HG03520 (cell line): Measurements from ENCODE around the gene MED10.
A peak's percentile ranks its signal among the peaks of the same experiment; 100 is the strongest.

Source experiments
- ATAC-seq: cut with Tn5 transposase; IDR thresholded peaks from one replicate; pipeline ENCODE4 v1.9.1; 2021; ENCODE audit warnings: mild to moderate bottlenecking, moderate library complexity; ENCODE audit not compliant: unreplicated experiment

Gene MED10, protein sequence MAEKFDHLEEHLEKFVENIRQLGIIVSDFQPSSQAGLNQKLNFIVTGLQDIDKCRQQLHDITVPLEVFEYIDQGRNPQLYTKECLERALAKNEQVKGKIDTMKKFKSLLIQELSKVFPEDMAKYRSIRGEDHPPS

DNA sequence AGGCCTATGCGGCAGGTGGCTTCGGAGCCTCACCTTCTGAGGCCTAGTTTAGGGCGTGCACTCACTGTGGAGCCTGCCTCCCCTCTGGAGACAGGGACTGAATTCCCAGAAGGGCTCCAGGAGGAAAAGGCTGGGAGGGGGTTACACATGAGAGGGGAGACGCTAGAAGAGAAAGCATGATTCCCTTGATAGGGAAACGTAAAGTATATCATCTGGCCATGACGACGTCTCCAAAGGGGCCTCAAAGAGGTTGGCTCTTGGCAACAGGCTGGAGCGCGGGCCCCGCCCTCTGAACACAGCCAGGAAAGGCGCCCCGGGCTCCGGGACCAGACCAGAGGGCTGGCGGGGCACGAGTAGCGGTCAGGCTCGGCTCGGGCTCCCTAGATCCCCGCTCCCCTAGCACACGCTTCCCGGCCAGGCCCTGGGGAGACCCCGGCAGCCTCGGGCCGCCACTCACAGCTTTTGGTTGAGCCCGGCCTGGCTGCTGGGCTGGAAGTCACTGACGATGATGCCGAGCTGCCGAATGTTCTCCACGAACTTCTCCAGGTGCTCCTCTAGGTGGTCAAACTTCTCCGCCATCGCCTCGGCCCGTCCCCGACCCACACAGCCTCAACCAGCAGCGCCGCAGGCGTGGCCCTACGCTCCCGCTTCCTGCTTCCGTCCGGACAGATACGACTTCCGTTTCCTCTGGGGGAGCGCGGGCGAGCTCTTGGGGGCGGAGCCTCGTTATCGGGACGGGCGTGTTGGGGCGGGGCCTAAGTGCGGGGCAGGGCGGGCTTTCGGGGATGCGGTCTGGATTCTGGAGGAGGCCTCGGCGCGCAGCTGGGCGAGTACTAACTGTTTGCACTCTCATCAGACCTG is at the start of gene MED10:
MED10 (minus strand) TSS at position 643 of the 861 bp plus-strand sequence; CDS start at position 579, 64 bp downstream.
- ATAC-seq = peak; percentile 96

DNA sequence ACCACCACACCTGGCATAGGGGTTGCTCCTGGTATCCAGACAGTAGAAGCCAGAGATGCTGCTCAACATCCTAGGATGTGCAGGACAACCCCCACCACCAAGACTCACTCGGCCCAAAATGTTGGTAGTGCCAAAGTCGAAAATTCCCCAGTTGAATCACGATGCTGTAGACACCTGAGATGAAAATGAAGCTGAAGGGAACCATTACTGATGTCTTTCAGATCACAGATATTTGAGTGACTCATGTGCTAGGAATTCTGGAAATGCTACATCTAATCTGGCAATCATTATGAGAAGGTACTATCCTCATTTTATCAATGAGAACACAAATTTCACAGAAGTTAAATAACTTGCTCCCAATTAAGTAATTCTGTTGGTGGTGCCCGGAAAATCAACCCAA is 49.3 kb upstream of the MED10 start:
- no peak for ATAC-seq

DNA sequence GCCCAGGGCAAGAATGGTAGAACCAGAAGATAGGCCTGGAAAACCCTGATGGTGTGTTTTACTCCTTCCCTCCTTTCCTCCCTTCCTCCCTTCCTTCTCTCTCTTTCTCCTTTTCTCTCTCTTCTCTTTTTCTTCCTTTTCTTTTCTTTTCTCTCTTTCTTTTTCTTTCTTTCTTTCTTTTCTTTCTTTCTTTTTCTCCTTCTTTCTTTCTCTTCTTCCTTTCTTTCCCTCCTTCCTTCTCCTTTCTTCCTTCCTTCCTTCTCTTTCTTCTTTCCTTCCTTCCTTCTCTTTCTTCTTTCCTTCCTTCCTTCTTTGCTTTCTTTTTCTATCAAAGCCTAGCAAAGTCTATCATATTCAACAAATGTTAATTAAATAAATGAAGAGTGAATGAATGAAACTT is 46.4 kb upstream of the MED10 start:
- no peak for ATAC-seq

DNA sequence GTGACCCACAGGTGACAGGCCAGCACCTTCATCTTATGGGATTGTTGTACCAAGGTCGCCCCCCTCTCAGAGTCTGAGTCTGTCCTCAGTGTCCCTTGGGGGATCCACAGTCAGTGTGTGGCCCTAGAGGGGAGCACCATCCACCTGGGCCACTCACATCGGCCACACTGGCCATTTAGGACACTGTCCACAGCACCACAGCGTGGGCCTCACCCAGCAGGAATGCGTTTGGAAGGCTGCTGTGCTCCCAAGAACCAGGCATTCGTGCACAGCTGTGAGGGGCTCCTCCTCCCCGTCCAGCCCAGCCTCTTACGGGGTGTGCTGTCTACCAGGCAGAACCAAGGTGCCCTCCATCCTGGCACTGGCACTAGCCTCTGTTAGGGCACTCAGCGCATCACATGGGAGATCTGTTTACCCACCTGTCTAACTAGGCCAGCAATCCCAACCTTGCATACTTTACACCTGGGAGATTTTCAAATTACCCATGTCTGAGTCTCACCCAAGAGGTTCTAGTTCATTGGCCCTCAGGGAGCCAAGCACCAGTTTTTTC is 45.8 kb upstream of the MED10 start:
- ATAC-seq = no peak

DNA sequence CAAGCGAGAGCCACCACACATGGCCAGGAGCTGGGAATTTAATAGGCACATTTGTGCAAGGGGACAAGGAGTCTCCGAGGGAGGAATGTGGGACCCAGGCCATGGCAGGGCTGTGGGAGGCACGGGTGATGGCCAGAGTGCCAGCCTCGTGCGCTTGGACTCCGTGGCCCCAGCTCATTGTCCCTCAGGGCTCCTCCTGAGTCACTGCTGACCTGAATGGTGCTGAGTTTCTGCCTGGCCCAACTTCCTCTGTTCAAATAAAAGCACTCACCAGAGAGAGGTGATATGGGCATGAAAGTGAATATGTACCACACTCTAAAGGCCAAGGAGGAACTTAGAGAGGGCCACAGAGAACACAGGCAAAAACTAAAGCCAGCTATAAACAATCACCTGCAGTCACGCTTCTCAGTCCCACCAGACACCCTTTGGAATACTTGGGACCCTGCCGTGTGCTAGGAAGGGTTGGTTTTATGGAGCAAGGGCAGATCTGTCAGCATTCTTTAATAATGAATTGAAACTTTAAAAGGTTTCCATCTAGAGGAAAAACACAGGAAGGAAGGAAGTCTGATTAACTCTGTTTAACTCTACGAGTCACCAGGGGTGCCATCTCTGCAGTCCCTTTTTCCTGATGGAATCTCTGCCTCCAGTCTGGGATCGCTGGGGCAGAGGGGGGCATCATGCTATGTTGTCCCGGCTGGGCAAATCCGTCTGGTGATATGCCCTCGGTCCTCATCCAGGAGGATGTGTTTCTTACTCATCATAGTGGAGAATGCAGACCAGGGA is 45.2 kb upstream of the MED10 start:
- no peak for ATAC-seq

DNA sequence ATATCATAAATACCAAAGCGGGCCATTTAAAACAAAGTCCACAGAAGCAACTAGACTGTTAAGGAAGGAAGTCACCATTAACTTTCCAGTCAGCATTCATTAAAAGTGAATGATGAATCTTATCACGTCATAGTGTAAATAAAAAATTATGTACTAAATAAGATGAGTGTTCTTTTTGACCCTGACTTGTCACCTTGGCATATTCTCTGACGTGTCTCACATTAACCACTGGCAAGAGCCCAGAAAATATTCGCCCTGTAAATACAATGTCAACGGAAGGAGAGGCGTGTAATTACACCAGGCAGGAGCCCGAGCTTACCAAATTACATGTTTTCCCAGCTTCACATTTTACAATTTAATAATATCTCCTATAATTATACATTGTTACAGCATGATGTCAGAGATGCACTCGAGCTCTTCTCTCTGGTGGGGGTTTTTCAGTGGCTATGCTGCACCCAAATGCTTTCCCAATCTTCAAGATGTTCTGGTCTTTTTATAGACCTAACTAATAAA is 41.0 kb upstream of the MED10 start:
- ATAC-seq = no peak

DNA sequence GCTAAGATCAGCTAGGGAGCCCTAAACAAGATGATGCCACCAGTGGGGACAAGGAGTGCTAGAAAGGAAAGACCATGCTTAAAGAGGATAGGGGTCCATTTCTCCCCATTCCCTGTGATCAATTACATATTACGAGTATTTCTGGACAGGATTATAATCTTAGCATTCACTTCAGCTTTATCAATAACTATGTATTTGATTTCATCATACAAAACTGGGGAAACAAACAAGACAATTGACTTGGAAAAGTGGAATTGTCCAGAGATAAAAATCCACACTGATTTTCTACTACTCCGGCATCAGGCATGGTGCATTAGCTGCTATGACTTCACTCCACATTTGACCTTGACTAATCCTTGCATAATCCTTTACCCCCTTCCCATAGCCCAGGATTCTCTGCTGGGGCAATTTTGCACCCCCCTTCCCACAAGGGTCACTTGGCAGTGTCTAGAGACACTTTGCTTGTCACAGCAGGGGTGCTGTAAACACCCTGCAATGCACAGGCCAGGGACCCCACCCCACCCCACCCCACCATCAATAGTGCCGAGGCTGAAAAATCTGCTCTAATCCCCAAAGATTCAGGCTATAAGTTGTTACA is 40.4 kb upstream of the MED10 start:
- ATAC-seq = no peak

DNA sequence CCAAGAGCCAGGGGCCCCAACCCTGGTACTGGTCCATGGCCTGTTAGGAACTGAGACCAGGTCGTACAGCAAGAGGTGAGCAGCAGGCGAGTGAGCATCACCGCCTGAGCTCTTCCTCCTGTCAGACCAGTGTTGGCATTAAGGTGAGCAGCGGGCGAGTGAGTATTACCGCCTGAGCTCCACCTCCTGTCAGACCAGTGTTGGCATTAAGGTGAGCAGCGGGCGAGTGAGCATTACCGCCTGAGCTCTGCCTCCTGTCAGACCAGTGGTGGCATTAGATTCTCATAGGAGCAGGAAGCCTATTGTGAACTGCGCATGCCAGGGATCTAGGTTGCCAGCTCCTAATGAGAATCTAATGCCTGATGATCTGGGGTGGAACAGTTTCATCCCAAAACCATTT is 39.3 kb upstream of the MED10 start:
- ATAC-seq = no peak

DNA sequence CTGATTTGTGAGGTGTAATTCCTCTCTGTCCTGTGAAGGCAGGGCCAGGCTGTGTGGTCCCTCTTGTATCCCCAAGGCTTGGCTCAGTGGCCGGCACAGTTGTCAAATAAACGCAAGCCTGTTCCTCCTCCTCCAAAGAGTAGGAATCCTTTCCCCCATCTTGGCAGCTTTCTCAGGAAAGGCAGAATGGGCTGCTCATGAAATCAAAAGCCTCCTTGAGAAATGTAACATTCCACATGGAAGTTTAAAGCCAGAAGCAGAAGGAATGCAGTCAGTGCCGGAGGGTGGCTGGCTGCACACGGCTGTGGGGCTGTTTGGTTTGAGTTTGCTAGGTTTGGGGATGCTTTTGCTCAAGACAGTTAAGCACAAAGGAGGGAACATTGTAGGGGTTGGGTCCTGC is 34.5 kb upstream of the MED10 start:
- ATAC-seq = no peak

DNA sequence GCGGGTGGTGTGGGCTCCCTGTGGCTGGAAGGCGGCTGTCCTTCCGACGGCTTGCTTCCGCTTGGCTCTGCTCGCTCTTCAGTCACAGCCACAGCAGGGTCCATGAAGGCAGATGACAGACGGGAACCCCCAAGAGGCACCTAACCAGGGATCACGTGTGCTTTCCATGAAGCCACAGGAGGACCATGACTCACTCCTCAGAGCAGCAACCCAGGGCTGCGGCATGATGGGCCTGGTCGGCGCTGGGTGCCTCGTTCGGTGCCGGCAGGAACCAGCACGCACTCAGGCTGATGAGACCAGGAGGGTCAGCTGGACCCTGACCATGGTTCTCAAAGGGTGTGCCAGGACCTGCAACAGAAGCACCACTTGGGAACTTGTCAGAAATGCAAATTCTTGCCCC is 32.8 kb upstream of the MED10 start:
- ATAC-seq = no peak

DNA sequence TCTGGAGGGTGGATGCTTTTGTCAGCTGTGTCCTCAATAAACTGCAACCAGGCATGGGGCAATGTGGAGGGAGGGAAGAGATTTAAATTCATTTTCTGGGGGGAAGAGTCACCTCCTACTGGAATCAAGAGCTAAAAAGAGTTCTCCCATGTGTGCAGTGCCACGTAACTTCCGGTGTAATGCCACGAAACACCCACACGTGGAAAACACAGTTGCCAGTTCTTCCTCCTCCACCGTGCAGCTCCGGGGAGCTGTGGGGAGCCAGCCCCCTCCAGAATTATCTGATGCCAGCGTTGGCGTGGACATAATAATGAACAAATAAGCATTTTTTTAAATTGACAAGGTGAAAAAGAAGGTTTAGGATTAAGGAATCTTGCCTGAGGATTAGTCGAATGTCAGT is 32.1 kb upstream of the MED10 start:
- ATAC-seq = no peak

DNA sequence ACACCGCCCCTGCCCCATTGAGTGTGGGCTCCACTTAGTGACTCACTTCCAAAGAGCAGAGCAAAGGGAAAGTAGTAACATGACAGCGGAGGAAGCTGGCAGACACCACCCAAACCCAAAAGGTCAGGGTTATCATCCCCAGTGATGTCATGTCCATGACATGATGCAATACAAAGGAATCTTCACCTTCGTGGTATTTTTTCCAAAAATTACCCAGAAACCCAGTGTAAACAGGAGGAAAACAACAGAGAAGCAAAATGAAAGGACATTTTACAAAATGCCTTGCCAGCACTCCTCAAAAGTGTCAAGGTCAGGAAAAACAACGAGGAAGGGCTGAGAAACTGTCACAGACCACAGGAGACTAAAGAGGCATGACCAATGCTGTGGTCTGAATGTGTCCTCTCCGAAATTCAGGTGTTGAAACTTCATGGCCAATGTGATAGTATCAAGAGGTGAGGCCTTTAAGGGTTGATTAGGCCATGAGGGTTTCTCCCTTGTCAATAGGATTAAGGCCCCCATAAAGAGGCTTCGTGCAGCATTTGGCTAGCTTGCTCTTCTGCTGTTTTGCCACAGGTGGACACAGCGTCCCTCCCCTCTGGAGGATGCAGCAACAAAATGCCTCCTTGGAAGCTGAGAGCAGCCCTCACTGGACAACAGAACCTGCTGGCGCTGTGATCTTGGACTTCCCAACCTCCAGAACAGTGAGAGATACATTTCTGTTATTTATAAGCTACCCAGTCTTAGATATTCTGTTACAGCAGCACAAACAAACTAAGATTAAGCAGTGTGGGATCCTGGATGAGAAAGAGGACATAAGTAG is 30.5 kb upstream of the MED10 start:
- no peak for ATAC-seq

DNA sequence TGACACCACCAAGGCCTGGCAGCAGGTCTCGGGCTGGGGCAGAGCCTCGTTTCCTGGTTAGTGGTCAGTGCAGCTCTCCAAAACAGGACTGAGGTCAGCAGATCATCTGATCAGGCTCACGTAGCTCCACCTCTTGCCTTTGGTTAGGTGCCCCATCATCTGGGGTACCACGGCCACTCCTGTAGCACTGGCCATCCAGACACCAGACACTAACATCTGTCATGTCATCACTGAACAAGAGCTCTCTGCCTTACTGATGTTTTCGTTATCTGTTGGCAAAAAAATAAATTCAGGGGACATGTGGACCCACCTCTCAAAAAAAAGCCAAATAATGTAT is 29.9 kb upstream of the MED10 start:
- ATAC-seq = no peak

DNA sequence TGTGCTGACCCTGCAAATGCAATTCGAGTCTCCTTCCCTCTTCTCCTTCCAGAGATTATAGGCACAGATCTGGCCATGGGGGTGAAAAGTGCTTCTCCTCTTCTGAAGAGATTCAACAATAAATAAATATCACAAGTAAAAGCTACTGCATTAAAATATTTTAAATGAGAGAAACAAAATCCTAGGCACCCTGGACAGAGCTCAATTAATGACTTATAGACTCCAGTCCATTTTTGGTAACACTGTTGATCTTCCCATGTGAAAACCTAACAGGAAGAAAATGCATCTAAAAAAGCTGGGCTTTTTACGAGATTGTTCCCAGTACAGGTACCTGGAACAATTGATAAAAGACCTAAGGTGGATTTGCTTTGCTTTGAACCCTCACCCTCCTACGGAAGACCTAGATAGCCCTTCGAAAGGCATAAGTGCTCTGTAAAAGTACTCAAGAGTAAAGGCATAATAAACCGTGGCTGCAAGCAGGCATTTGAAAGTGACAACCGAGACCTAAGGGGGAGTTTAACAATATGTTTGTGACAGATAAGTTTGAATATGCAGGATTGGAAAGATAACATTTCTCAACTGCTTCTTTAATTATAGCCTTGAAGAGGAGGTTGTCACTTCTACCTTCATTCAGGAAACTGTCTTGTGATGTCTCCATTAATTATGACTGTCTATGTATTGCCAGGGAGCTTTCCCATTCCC is 29.4 kb upstream of the MED10 start:
- no peak for ATAC-seq

DNA sequence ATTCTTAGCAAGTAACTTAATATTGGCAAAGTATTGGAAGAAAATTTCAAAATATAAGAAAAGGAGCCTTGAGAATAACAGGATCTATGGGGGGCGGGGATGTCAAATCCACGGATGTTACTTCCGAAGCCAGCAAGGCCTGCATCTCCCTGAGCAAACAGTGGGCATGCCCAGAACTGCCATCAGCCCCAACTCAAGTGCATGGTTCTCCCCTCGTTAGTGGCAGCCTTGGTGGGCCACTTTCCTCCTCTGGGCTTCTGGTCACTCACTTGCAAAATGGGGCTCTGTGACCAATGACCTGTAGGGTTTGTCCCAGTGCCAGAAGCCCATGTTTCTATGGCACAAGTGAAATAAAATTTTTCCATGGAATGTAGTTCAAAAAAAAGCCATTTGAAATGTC is 27.2 kb upstream of the MED10 start:
- no peak for ATAC-seq

DNA sequence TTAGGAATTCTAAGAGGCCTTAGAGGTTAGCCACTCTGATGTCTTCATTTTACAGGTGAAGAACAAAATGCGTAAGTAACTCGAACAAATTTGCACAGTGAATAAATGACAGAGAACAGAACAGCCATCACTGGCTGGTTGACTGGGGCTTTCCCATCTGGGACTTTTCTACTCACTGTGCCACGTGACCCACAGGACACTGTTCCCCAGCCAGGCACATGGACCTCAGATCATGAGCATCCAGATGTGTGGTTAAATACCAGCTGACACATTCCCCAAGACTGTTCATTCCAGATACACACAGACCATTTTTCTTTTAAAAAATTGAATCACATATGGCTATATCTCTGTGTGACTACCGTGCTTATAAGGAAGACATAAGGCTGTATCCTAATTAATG is 25.8 kb upstream of the MED10 start:
- no peak for ATAC-seq

DNA sequence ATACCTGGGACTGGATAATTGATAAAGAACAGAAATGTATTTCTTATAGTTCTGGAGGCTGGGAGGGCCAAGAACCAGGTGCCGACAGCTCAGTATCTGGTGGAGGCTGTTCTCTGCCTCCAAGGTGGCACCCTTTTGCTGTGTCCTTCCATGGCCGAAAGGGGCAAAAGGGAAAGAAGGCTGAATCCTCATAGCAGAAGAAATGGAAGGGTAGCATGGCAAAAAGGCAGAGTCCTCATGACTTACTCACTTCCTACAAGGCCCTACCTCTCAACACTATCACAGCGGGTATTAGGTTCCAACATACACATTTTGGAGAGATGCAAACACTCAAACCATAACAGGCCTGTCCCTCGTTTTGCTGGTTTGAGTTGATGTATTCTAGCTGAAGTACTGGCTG is 25.1 kb upstream of the MED10 start:
- ATAC-seq = no peak

DNA sequence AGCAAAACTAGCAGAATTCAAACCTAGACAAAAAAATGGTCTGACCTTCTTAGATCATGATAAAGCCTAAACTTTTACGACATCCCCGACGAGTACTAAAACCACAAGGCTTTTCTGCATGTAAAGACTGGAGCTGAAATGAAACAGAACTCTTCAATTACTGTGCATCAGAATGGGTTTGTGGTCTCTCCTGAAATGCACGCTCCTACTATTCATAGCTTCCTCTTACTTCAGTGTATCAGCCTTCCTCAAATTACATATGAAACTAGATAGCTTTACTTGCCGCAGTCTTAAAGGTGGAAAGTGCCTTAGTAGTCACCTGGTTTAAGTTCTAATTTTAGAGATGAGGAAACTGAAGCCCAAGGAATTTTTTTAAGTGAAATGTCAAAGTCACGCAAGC is 24.6 kb upstream of the MED10 start:
- ATAC-seq = no peak

DNA sequence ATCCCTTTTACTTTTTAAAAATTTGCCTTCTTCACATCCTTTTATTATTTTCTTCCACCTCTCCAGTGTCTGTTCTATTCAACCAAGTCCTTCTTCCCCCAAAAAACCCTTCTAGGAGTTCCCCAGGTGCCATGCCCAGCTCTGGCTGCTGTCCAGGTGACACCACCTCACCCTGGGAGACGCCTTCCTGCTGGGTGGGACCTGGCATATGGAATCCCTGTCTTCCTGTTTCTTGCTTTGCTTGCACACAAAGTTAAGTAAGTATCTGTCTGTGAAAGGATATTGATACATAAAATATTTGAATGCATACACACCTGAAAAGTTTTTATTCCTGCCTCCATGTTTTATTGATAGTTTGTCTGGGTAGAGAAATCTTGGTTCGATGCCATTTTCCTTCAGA is 23.1 kb upstream of the MED10 start:
- ATAC-seq = no peak
